PC-9 (cell line): ENCODE data around the gene ASTN2. TPM values are rescaled to one million over a fixed set of nuclear protein-coding genes. Genes with fewer than 3 reads are reported as not detected.

Experiments used
- BruUV-seq: library from RNA; stranded (reverse); fragments of 400-500 nt; replicated peaks from 2 replicates; lab custom pipeline; 2021; lab: Mats Ljungman, UMichigan
- CTCF ChIA-PET: fragments of 300-600 bp; sonication (Branson Sonifier 250); formaldehyde crosslinking; loops from one replicate; lab custom pipeline; 2022; ENCODE audit warnings: antibody characterized with exemption; lab: Charles Lee
- POLR2A ChIA-PET: fragments of 300-600 bp; sonication (Branson Sonifier 250); formaldehyde crosslinking; loops from one replicate; lab custom pipeline; 2022; ENCODE audit warnings: antibody characterized with exemption; ENCODE audit not compliant: unreplicated experiment; lab: Charles Lee
- DNase-seq, 2 experiments: peaks; one replicate each; pipeline versions ENCODE4 v3.0.0 to v3.0.0-alpha.2; 2015 to 2022; ENCODE audit warnings: mixed read lengths in 1 of 2
- H2AFZ ChIP-seq: fragments of 200-600 bp; sonication (generic); 2 replicates; pipeline ENCODE4 v1.8.1; 2017; ENCODE audit warnings: antibody characterized with exemption
- H3F3A ChIP-seq: fragments of 200-600 bp; sonication (generic); 2 replicates; pipeline ENCODE4 v1.8.1; 2017; ENCODE audit warnings: antibody characterized with exemption, mild to moderate bottlenecking, low read depth; ENCODE audit not compliant: insufficient read depth
- H3K27ac ChIP-seq: fragments of 200-600 bp; sonication (generic); 2 replicates; pipeline ENCODE4 v1.6.1; 2016; ENCODE audit warnings: mixed run types
- H3K27me3 ChIP-seq: fragments of 200-600 bp; sonication (generic); 2 replicates; pipeline ENCODE4 v1.6.1; 2016; ENCODE audit warnings: low read depth, mixed run types; ENCODE audit not compliant: insufficient read depth
- H3K36me3 ChIP-seq: fragments of 200-600 bp; sonication (generic); 2 replicates; pipeline ENCODE4 v1.6.1; 2016; ENCODE audit warnings: low read depth, mixed run types
- H3K4me1 ChIP-seq: fragments of 200-600 bp; sonication (generic); replicated peaks from 2 replicates; pipeline ENCODE4 v1.6.1; 2016; ENCODE audit warnings: mixed run types; ENCODE audit not compliant: insufficient read depth
- H3K4me2 ChIP-seq: fragments of 200-600 bp; sonication (generic); 2 replicates; pipeline ENCODE4 v1.6.1; 2017; ENCODE audit warnings: mixed run types
- H3K4me3 ChIP-seq: fragments of 200-600 bp; sonication (generic); 2 replicates; pipeline ENCODE4 v1.6.1; 2016; ENCODE audit warnings: mixed run types
- H3K79me2 ChIP-seq: fragments of 200-600 bp; sonication (generic); 2 replicates; pipeline ENCODE4 v1.6.1; 2017; ENCODE audit warnings: low read depth, mixed run types
- H3K9me2 ChIP-seq: fragments of 200-600 bp; sonication (generic); 2 replicates; pipeline ENCODE4 v1.8.1; 2017; ENCODE audit warnings: mild to moderate bottlenecking; ENCODE audit not compliant: insufficient read depth
- H3K9me3 ChIP-seq: fragments of 200-600 bp; sonication (generic); 2 replicates; pipeline ENCODE4 v1.8.1; 2016; ENCODE audit warnings: low read depth; ENCODE audit not compliant: insufficient read depth
- H4K20me1 ChIP-seq: fragments of 200-600 bp; sonication (generic); 2 replicates; pipeline ENCODE4 v1.8.1; 2017; ENCODE audit not compliant: insufficient read depth
- CTCF ChIP-seq: fragments of 200-600 bp; sonication (generic); conservative IDR thresholded peaks from 2 replicates; pipeline ENCODE4 v1.6.1; 2017; ENCODE audit warnings: mixed run types, antibody characterized with exemption, mild to moderate bottlenecking, moderate library complexity
- EZH2 ChIP-seq: fragments of 200-600 bp; sonication (generic); IDR thresholded peaks from 2 replicates; pipeline ENCODE4 v1.8.0; 2017; ENCODE audit warnings: antibody characterized with exemption, low read depth
- intact Hi-C: fragments of 100-400 bp; cut with micrococcal nuclease; formaldehyde crosslinking; loops from one replicate; pipeline ENCODE4 v1.10.0; 2022; ENCODE audit not compliant: unreplicated experiment
- total RNA-seq: library from RNA; stranded (reverse); gene quantifications from 2 replicates; pipeline ENCODE4 v1.2.3, GENCODE V29; 2021

ASTN2 gene
- total RNA-seq, 1 experiment from 2014 or later = 6.2 TPM

- H3K9me3 ChIP-seq = no peaks in the 10 kb centered on the region
- no peaks in the 10 kb centered on the region for H3K27me3 ChIP-seq
- no peak overlapping the region for H3K4me3 ChIP-seq
- no peak overlapping the region for H2AFZ ChIP-seq
- ChIA-PET CTCF (no interaction called here), POLR2A (no interaction called here)
- intact Hi-C loops = no loop called here
- DNase-seq = no peak
- BruUV-seq = no TSS peak
- H3K27ac ChIP-seq = no peak overlapping the region
- H3K9me2 ChIP-seq = no peaks in the 10 kb centered on the region
- H4K20me1 ChIP-seq = no peaks in the 10 kb centered on the region
- H3K79me2 ChIP-seq = no peaks in the 10 kb centered on the region
- no peaks in the 10 kb centered on the region for H3K4me1 ChIP-seq
- no peaks in the 10 kb centered on the region for H3K36me3 ChIP-seq
- TF ChIP-seq CTCF (no peak), EZH2 (no peak)
- H3F3A ChIP-seq = no peaks in the 10 kb centered on the region
- H3K4me2 ChIP-seq = no peak overlapping the region
These were observed 915.4 kb downstream of the ASTN2 start for GRCh38 chr9:116499434-116499833.

- Histone ChIP-seq H3K79me2 (no peaks in the 10 kb centered on the region), H4K20me1 (no peaks in the 10 kb centered on the region), H3K4me2 (no peak overlapping the region), H3K27ac (no peak overlapping the region), H3F3A (no peaks in the 10 kb centered on the region), H2AFZ (no peak overlapping the region), H3K9me2 (no peaks in the 10 kb centered on the region), H3K27me3 (no peaks in the 10 kb centered on the region), H3K4me3 (no peak overlapping the region), H3K9me3 (no peaks in the 10 kb centered on the region), H3K4me1 (no peaks in the 10 kb centered on the region), H3K36me3 (no peaks in the 10 kb centered on the region)
- intact Hi-C loops = no loop called here
- ChIA-PET CTCF (no interaction called here), POLR2A (no interaction called here)
- DNase-seq = no peak
- no TSS peak for BruUV-seq
- no peak for TF ChIP-seq CTCF
- no peak for TF ChIP-seq EZH2
These were observed 917.6 kb downstream of the ASTN2 start for GRCh38 chr9:116497095-116497890.

DNA sequence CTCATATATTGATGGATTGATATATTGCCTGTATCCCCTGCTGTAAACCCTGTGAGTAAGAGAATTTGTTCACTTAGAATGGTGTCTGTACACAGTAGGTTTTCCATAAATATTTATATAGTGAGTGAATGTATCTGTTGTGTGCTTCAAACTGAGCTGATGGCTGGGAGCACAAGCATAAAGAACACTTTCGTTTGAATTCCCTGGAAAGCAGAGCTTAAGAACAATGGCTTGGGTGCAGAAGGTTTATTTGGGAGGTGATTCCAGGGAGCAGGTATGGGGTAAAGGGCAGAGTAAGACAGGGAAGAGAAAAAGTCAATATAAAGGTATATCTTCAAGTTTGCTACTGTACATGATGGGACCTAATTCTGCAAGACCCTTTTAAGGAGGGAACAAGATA, 918.7 kb downstream of the ASTN2 start:
- DNase-seq = no peak
- Histone ChIP-seq H2AFZ (no peak overlapping the region), H3F3A (no peaks in the 10 kb centered on the region), H3K9me3 (no peaks in the 10 kb centered on the region), H3K27me3 (no peaks in the 10 kb centered on the region), H4K20me1 (no peaks in the 10 kb centered on the region), H3K4me1 (no peaks in the 10 kb centered on the region), H3K27ac (no peak overlapping the region), H3K4me2 (no peak overlapping the region), H3K9me2 (no peaks in the 10 kb centered on the region), H3K79me2 (no peaks in the 10 kb centered on the region), H3K4me3 (no peak overlapping the region), H3K36me3 (no peaks in the 10 kb centered on the region)
- ChIA-PET CTCF (no interaction called here), POLR2A (no interaction called here)
- TF ChIP-seq CTCF = no peak
- no peak for TF ChIP-seq EZH2
- intact Hi-C loops = no loop called here
- BruUV-seq = no TSS peak
